K562 (cell line): ENCODE results near the gene DEGS1. TPM values are rescaled to one million over a fixed set of nuclear protein-coding genes. Genes with fewer than 3 reads are reported as not detected.
A peak's percentile ranks its signal among the peaks of the same experiment; 100 is the strongest.

Experiments used
- ARID2 ChIP-seq: fragments of 450-650 bp; IDR thresholded peaks from 2 replicates; pipeline ENCODE4 v1.6.1; 2017; ENCODE audit warnings: antibody characterized with exemption, mild to moderate bottlenecking
- ATF4 ChIP-seq: fragments of 450-650 bp; formaldehyde crosslinking; IDR thresholded peaks from 2 replicates; pipeline ENCODE4 v1.4.0; 2022; ENCODE audit warnings: mild to moderate bottlenecking, moderate library complexity
- ATF6 ChIP-seq: sonication (generic); formaldehyde crosslinking; IDR thresholded peaks from 2 replicates; pipeline ENCODE4 v1.4.0; 2020; ENCODE audit warnings: mild to moderate bottlenecking, missing genetic modification reagents
- CHD1 ChIP-seq: fragments of 200-600 bp; sonication (generic); IDR thresholded peaks from one replicate; pipeline ENCODE4 v1.6.1; 2012; ENCODE audit warnings: mild to moderate bottlenecking, moderate library complexity, low read length, inconsistent platforms
- EP300 ChIP-seq: IDR thresholded peaks from 2 replicates; pipeline ENCODE4 v1.6.1; 2012; ENCODE audit warnings: low read length, improper control_type of control experiment
- ESRRA ChIP-seq: fragments of 450-650 bp; IDR thresholded peaks from 2 replicates; pipeline ENCODE4 v1.6.1; 2014; ENCODE audit warnings: low read depth, mild to moderate bottlenecking, moderate library complexity, borderline replicate concordance
- NCOA4 ChIP-seq: fragments of 450-650 bp; IDR thresholded peaks from 2 replicates; pipeline ENCODE4 v1.6.1; 2018; ENCODE audit warnings: mild to moderate bottlenecking; ENCODE audit not compliant: partially characterized antibody
- NFIC ChIP-seq: fragments of 450-650 bp; IDR thresholded peaks from 2 replicates; pipeline ENCODE4 v1.6.1; 2017; ENCODE audit warnings: mild to moderate bottlenecking, inconsistent platforms
- PCBP1 ChIP-seq: fragments of 200-400 bp; formaldehyde crosslinking; IDR thresholded peaks from 2 replicates; pipeline ENCODE4 v1.6.1; 2018; ENCODE audit warnings: mild to moderate bottlenecking, low read depth, low read length; ENCODE audit not compliant: poor library complexity, severe bottlenecking
- PML ChIP-seq: IDR thresholded peaks from 2 replicates; pipeline ENCODE4 v1.6.1; 2012; ENCODE audit warnings: low read length, inconsistent platforms
- POLR2H ChIP-seq: IDR thresholded peaks from 2 replicates; pipeline ENCODE4 v1.6.1; 2016; ENCODE audit warnings: missing genetic modification characterization, low read depth, mild to moderate bottlenecking, control low read depth, missing compliant biosample characterization, moderate library complexity
- SETDB1 ChIP-seq: IDR thresholded peaks from one replicate; pipeline ENCODE4 v1.6.1; 2012; ENCODE audit warnings: low read length, control low read depth, inconsistent platforms
- SREBF1 ChIP-seq: fragments of 150-350 bp; IDR thresholded peaks from 2 replicates; pipeline ENCODE4 v1.6.1; 2014; ENCODE audit warnings: antibody characterized with exemption, low read depth, low read length, borderline replicate concordance
- THRAP3 ChIP-seq: fragments of 450-650 bp; IDR thresholded peaks from 2 replicates; pipeline ENCODE4 v1.6.1; 2016; ENCODE audit warnings: mild to moderate bottlenecking, inconsistent platforms, borderline replicate concordance
- ZBTB17 ChIP-seq: fragments of 450-650 bp; formaldehyde crosslinking; IDR thresholded peaks from 2 replicates; pipeline ENCODE4 v1.4.0; 2020; ENCODE audit warnings: mild to moderate bottlenecking
- ZNF133 ChIP-seq: fragments of 250-450 bp; sonication (Bioruptor Pico); IDR thresholded peaks from 2 replicates; pipeline ENCODE4 v1.4.0; 2020; ENCODE audit warnings: mild to moderate bottlenecking
- ZNF175 ChIP-seq: fragments of 200-800 bp; sonication (Bioruptor generic); IDR thresholded peaks from 2 replicates; pipeline ENCODE4 v1.6.1; 2016; ENCODE audit warnings: low read depth, mild to moderate bottlenecking, missing genetic modification characterization, missing compliant biosample characterization
- ZNF232 ChIP-seq: sonication (generic); formaldehyde crosslinking; IDR thresholded peaks from 2 replicates; pipeline ENCODE4 v1.8.0; 2022; ENCODE audit warnings: mild to moderate bottlenecking, missing genetic modification reagents
- ZNF324 ChIP-seq: fragments of 250-450 bp; sonication (Bioruptor Pico); IDR thresholded peaks from 2 replicates; pipeline ENCODE4 v1.4.0; 2020; ENCODE audit warnings: mild to moderate bottlenecking
- polyA plus RNA-seq, 8 experiments: library from polyadenylated mRNA; depleted of rRNA in 4 of 8; stranded (reverse) in 5 of 8; unstranded in 3 of 8; fragments of >200 nt; fragmentation: Nextera tagmentation in 2 of 8; fragmentation: Illumina TruSeq in 1 of 8; extraction: Ambion mirVana in 2 of 8; extraction: Trizol in 1 of 8; gene quantifications; 2 replicates each; pipeline versions ENCODE4 v1.2.1 to v1.2.3, GENCODE V29; 2011 to 2014; ENCODE audit warnings: inconsistent platforms in 1 of 8, missing spikeins in 1 of 8
- total RNA-seq, 7 experiments: library from RNA; depleted of rRNA in 6 of 7; stranded (reverse); fragments of >200 nt in 6 of 7; fragmentation: Illumina TruSeq in 2 of 7; extraction: Trizol in 2 of 7; gene quantifications; 2 replicates each; pipeline versions ENCODE4 v1.2.1 to v1.2.3, GENCODE V29; 2011 to 2021; ENCODE audit warnings: low replicate concordance in 1 of 7
- TF ChIP-seq, protein P1 (sequence below): fragments of 450-650 bp; formaldehyde crosslinking; IDR thresholded peaks from 2 replicates; pipeline ENCODE4 v1.4.0; 2020; ENCODE audit warnings: mild to moderate bottlenecking, moderate library complexity

The DEGS1 gene
- total and polyA plus RNA-seq, 9 of the 15 experiments (the other 6 are each of a cell fraction or from before 2014, with no cell fraction given) = 12.3 to 95.0 (median 38.8) TPM

GRCh38 chr1:224183591-224184312 is 712 bp downstream of the DEGS1 start (continued):
- TF ChIP-seq ZNF232 (CRISPR knock-in tag) = peak; percentile 63; the same call in 1 of the 2 replicates
- TF ChIP-seq PML = no peak
- TF ChIP-seq SREBF1 = no peak
- TF ChIP-seq ATF4 = 0 out of 2 replicates have a peak, but pooled peaks have one; percentile 11
- TF ChIP-seq, protein P1, sequence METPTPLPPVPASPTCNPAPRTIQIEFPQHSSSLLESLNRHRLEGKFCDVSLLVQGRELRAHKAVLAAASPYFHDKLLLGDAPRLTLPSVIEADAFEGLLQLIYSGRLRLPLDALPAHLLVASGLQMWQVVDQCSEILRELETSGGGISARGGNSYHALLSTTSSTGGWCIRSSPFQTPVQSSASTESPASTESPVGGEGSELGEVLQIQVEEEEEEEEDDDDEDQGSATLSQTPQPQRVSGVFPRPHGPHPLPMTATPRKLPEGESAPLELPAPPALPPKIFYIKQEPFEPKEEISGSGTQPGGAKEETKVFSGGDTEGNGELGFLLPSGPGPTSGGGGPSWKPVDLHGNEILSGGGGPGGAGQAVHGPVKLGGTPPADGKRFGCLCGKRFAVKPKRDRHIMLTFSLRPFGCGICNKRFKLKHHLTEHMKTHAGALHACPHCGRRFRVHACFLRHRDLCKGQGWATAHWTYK (CRISPR knock-in tag) = no peak
- no peak for TF ChIP-seq PCBP1
- no peak for TF ChIP-seq ZNF324 (CRISPR knock-in tag)
- TF ChIP-seq SETDB1 = no peak
- no peak; the same call in 1 of the 2 replicates for TF ChIP-seq ZBTB17 (CRISPR knock-in tag)
- no peak for TF ChIP-seq ZNF133
- no peak for TF ChIP-seq ESRRA
- no peak for TF ChIP-seq NFIC
- TF ChIP-seq ZNF175 (CRISPR knock-in tag) = no peak
- peak; percentile 72 for TF ChIP-seq CHD1
- TF ChIP-seq POLR2H (tag) = no peak
- TF ChIP-seq EP300 = no peak
- no peak for TF ChIP-seq ATF6 (CRISPR knock-in tag)
- no peak for TF ChIP-seq ARID2
- no peak for TF ChIP-seq NCOA4
- TF ChIP-seq THRAP3 = no peak
